Right renal pelvis (tissue), 4 donors: ENCODE measurements around the gene QRFP. TPM values are rescaled to one million over a fixed set of nuclear protein-coding genes. Genes with fewer than 3 reads are reported as not detected.
"Not testable (repeated sequence)": the region's sequence is repeated elsewhere in the genome, so short reads cannot be mapped to it uniquely, and the experiment has no call there.

Experiments
- DNase-seq, 4 donors: peaks; one replicate each; pipeline ENCODE4 v3.0.0-alpha.2; 2013; ENCODE audit warnings: low read depth in 4 of 4, low spot score in 3 of 4, missing footprints in 1 of 4
- polyA plus RNA-seq, 4 donors: library from polyadenylated mRNA; unstranded; fragments of 120-200 nt; gene quantifications; one replicate each; pipeline ENCODE4 v1.2.1, GENCODE V29; 2013; ENCODE audit not compliant: insufficient read length in 4 of 4

Gene QRFP
- polyA plus RNA-seq, 4 donors, result 0.27 to 0.38 (median 0.30) TPM

GRCh38 chr9:130920762-130921299, 24.2 kb upstream of the QRFP start:
- no peak for DNase-seq

GRCh38 chr9:130920233-130920632, 23.6 kb upstream of the QRFP start:
- DNase-seq, result no peak

DNA sequence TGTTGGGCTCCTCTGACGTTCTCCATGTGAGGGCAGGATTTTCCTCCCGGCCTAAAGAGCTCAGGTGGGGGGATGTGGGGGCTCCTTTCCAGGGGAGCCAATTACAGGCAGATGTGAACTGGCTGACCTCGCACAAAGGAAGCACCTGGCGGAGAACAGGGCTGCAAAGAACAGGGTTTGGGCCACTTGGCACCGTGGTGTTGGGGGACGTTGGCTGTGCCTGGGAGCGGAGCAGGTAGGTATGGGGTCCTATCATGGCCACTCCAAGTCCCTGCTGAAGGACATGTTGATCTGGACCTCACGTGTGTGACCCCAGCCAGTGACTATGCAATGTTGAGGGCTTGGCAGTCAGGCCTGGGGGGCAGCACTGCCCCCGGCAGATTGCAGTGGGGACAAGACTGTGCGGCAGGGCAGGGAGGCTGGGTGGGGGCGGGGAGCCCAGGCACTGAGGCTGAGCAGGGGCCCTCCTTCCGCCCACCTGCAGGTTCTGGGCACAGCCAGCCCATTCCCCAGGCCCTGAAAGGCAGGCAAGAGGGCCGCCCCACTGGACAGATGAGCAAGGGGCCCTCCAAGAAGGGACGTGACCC, 23.0 kb upstream of the QRFP start:
- DNase-seq, result no peak

- DNase-seq, result no peak
Observed at GRCh38 chr9:130918826-130919558, 22.4 kb upstream of the QRFP start.

DNA sequence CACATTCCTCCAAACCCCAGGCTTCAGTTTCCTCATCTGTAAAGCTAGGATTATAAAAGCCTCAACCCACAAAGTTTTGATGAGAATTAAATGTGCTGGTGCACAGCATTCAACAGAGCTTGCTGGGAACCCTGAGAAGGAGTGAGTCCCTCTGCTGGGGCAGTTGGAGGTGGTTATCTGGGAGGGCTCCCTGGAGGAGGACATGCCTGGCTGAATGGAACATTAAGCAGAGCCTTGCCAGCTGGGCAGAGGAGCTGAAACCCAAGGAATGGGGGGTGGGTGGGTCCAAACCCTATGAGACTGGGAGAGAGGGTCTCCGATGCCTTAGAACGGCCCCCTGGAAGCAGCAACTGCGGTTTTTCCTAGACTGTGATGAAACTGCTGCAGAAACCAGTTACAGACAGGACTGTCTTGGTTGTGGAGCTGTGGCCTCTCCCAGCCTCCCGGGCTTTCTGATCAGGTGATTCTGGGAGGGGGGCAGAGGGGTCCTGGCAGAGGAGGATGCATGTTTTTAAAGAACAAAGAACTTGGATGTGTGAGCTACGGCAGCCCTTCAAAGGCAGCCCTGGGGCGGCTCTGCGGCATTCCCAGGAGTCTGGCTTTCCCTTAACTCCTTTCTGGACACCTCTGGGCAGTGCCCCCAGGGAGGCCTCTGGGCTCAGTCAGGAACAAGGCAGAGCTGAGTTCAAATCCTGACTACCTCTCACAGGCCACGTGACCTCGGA, 21.7 kb upstream of the QRFP start:
- DNase-seq, result no peak

DNA sequence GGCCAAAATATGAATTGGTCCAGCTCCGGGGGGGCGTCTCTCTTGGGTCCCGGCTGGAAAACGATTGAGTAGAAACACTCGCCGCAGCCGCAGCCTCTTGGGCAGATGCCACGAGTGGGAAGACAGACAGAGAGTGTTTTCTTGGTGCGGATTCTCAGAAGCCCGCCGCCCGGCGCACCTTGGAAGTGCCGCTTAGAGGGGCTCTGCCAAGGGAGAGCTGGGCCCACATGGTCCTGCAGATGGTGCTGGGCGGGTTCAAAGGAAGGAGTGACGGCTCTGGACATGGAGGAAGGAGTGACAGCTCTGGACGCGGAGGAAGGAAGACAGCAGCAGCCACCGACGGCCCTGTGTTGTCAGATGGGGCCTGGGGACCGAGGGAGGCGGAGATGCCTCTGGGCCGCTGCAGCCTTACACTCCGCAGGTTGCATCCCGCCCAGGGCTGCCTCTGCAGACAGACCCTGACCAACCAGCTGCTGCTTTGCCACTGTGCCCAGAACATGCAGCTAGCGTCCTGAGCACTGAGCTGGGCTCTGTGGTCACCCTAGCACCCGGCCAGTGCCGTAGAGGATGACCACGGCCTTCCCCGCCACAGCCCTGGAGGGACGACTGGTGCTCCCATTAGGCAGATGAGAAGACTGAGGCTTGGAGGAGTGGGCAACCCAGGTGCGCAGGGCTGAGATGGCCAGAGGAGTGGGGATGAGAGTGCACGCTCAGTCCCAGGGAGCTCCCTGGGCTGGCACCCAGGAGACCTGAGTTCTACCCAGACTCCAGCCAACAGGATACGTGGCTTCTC, 20.8 kb upstream of the QRFP start:
- DNase-seq, result no peak

GRCh38 chr9:130915096-130915447, 18.5 kb upstream of the QRFP start:
- no peak for DNase-seq

DNA sequence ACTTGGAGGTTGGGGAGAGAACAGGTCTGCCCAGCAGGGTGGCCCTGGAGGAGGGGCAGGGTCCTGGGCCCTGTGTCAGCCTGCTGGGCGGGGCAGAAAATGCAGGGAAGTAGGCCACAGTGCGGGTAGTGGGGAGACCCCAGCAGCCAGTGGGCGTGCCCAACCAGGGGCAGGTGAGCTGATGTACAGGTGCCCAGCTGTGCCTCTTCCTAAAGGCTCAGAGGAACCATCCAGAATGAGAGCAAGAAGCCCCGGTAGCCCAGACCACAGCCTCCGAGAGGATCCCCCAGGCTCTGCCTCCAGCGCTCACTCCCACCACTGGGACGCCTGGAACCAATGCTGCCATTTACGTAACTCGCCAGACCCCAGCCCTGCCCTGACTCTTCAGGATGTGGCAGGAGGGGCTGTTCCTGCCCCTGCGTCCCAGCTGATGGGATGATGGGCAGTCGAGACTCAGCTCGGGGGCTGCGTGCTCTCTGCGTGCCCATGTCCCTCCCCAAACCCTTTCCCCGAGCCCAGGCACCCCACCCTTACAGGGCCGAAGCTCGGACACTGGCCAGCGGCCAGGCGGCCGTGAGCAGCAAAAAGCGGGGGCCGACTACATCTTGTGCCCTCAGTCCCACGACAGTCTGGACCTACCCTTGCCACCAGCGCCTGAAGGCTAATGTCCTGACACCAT, 17.9 kb upstream of the QRFP start:
- no peak for DNase-seq

DNA sequence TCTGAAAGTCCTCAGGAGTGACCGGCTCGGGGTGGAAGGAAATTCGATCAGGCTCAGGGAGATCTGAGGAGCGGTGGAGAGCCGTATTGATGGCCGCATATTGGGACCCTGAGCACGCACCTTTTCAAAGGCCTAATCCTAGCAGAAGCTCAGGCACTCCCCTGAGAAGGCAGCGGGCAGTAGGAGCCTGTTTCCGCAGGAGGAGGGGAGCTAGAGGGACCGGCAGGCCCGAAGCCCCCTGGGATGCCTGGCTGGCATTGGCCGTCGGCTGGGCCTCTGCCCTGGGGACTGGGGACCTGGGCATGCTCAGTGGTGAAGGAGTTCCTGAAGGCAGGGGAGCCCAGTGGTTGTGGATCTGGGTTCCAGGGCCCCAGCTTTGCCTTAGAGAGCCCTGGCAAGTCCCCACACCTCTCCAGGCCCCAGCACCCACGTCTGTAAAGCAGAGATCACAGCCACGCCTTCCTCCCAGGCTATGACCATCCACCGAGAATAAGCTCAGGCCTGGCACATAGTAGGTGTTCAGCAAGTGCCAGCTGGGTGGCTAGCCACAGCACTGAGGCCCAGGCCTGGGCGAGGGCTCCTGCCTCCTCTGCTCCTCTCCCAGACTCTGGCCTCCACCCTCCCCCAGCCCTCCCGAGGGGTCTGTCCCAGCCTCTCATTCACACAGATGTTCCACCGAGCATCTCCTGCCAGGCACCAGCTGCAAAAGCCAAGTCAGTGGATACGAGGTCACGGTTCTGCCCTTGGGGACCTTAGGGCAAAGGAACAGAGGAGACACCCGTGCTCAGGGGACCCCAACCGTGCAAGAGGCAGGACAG, 17.2 kb upstream of the QRFP start:
- DNase-seq, result no peak

GRCh38 chr9:130912932-130913598, 16.5 kb upstream of the QRFP start:
- peak in 3 of 4 donors; percentile 33 to 40 (median 39) for DNase-seq

DNA sequence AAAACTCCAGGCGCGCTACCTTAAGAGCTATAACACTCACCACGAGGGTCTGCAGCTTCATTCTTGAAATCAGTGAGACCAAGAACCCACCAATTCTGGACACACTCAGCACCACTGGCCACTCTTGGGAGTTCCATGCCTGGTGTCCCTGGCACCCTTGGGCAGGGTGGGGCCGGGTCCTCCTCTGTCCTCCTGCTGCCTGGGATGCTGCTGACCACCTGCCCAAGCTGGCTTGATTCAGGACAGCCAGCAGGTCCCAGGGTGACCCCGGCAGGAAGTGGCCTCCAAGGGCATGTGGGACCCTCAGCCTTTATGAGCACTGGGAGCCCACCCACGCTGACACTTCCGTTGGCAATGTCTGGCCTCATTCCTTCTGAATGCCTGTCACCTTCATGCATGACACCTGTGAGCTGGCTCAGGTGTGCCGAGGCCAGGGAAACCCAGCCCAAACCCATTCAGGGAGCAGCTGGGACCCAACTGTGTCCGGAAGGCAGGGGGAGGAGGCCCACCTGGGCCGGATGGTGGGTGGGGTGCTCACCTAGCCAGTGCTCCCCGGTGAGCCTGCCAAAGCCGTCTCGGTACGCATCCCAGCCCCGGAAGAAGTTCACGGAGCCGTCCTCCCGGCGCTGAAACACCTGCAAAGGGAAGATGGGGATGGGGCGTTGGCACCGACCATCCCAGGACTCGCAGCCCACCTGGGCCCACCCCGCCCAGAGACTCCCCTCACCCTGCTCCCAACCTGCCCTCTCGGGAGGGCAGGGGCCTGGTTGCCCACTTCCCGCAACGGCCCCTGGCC, 14.8 kb upstream of the QRFP start:
- DNase-seq, result no peak

GRCh38 chr9:130910670-130911069, 14.1 kb upstream of the QRFP start:
- DNase-seq, result not testable (repeated sequence)

DNA sequence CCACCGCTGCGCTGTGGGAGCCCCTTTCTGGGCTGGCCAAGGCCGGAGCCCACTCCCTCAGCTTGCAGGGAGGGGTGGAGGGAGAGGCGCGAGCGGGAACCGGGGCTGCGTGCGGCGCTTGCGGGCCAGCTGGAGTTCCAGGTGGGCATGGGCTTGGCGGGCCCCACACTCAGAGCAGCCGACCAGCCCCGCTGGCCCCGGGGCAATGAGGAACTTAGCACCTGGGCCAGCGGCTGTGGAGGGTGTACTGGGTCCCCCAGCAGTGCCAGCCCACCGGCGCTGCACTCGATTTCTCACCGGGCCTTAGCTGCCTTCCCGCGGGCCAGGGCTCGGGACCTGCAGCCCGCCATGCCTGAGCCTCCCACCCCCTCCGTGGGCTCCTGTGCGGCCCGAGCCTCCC, 13.4 kb upstream of the QRFP start:
- DNase-seq, result not testable (repeated sequence)

DNA sequence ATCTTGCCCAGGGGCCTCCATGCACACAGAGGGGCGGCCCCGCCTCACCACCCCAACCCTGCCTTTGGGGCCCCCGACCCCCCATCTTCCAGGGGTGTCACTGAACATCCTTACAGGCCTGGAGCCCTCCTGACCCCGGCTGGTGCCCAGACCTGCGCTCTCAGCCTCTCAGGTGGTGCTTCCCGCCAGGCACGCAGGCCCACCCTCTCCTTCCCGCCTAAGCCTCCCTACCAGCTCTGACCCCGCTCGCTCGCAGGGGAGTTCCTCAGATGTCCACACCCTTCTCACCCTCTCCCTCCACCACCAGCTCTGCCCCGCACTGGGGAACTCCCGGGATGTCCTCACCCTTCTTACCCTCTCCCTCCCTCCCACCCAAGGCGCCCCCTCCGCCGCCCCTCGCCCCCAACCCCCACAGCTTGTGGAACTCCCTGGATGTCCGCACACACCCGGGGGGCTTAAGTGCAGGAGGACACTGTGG, 12.3 kb upstream of the QRFP start:
- no peak for DNase-seq

DNA sequence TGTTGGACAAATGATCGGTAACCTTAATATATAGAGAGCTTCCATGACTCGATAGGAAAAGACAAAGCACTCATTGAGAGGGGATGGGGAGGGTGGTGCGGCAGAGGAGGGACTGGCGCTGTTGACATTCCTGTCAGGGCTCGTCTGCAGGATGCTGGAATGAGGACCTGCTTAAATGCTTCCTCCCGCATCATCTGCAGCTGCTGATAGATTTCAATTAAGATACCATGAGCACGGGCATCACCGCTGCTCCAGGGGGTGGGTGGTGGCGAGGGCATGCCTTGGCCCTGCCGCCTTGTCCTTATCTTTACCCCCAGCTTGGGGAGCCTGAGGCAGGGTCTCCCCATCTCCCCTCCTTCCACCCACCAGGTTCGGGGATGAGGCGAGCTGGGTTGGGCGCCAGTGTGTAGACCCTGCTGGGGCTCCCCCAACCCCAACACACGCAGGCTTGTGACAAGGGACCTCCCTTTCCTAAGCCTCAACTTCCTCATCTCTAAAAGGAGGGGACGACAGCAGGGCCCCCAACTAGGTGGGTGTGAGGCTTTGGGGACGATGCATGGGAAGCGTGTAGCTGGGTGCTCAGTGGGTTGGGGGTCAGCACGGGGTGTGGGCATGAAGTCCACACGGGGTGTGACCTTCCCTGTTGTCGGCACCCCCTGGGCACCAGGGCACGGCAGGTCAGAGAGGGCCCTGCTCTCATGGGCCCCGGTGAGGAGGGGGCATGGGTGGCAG, 11.7 kb upstream of the QRFP start:
- no peak for DNase-seq

DNA sequence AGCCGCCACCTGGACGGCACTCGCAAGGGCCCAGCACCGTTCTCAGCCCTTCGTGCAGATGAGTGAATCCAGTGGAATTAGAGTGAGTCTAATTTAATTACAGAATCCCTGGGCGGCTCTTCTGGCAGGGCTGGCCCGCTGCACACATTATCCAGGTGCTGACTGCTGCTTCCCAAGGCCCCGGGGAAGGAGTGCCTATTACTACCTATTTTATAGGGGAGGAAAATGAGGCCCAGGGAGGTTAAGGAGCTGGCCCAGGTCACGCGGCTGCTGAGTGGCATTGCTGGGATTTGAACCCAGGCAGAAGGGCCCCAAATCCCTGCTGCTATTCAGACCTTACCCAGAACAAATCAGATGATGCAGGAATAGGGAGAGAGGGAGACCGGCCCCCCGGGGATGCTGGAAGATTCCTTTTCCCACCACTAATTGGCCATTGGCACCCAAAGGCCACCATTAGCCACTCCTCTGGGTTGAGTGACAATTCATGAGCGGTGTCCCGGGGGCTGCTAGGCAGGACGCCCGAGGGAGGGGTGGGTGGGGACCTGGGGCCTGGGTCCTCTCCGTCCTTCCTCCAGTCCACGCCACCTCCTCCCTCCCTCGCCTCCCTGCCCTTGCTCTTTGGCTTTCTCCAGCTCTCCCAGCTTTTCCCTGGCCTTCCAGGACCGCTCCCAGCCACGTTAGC, 10.3 kb upstream of the QRFP start:
- DNase-seq, result no peak
